Measurements from ENCODE around the gene TMPRSS13. TPM values are rescaled to one million over a fixed set of nuclear protein-coding genes. Genes with fewer than 3 reads are reported as not detected.

Gene TMPRSS13
- total RNA-seq, 1 donor from 2014 or later, result 7.8 TPM

GRCh38 chr11:117911694-117912093 is 17.5 kb downstream of the TMPRSS13 start:
- DNase-seq, result no peak

- no peak for DNase-seq
Observed at GRCh38 chr11:117910941-117911655, 18.1 kb downstream of the TMPRSS13 start.

- DNase-seq, result no peak
Observed at GRCh38 chr11:117910525-117910924, 18.7 kb downstream of the TMPRSS13 start.

GRCh38 chr11:117909611-117910382 is 19.4 kb downstream of the TMPRSS13 start:
- no peak for DNase-seq

- DNase-seq, result no peak
Observed at GRCh38 chr11:117908959-117909610, 20.1 kb downstream of the TMPRSS13 start.

GRCh38 chr11:117908109-117908895 is 20.9 kb downstream of the TMPRSS13 start:
- DNase-seq, result no peak

- DNase-seq, result peak; percentile 78
Observed at GRCh38 chr11:117907276-117908108, 21.7 kb downstream of the TMPRSS13 start.

GRCh38 chr11:117906710-117907109 is 22.5 kb downstream of the TMPRSS13 start:
- no peak for DNase-seq

- no peak for DNase-seq
Observed at GRCh38 chr11:117906126-117906525, 23.1 kb downstream of the TMPRSS13 start.

GRCh38 chr11:117905524-117905923 is 23.7 kb downstream of the TMPRSS13 start:
- no peak for DNase-seq

- DNase-seq, result no peak
Observed at GRCh38 chr11:117903505-117904382, 25.5 kb downstream of the TMPRSS13 start.

GRCh38 chr11:117902001-117902845 is 27.0 kb downstream of the TMPRSS13 start:
- DNase-seq, result no peak

GRCh38 chr11:117901601-117902000 is 27.6 kb downstream of the TMPRSS13 start:
- no peak for DNase-seq

GRCh38 chr11:117900720-117901440 is 28.3 kb downstream of the TMPRSS13 start:
- DNase-seq, result no peak

GRCh38 chr11:117900121-117900648 is 29.0 kb downstream of the TMPRSS13 start:
- DNase-seq, result no peak

GRCh38 chr11:117898059-117898458 is 31.1 kb downstream of the TMPRSS13 start:
- no peak for DNase-seq

- DNase-seq, result no peak
Observed at GRCh38 chr11:117892651-117893050, 36.6 kb downstream of the TMPRSS13 start.

- DNase-seq, result no peak
Observed at GRCh38 chr11:117891362-117891761, 37.8 kb downstream of the TMPRSS13 start.
